H1 (cell line): ENCODE results near the gene CA14. TPM values are rescaled to one million over a fixed set of nuclear protein-coding genes. Genes with fewer than 3 reads are reported as not detected.
A peak's percentile ranks its signal among the peaks of the same experiment; 100 is the strongest.

Experiments used
- CTCF ChIA-PET: fragments of 300-600 bp; sonication (Branson Sonifier 250); formaldehyde crosslinking; loops from one replicate; lab custom pipeline; 2021; ENCODE audit not compliant: partially characterized antibody; lab: Charles Lee
- POLR2A ChIA-PET: fragments of 300-600 bp; sonication (Branson Sonifier 250); formaldehyde crosslinking; loops from one replicate; lab custom pipeline; 2021; ENCODE audit warnings: inconsistent platforms; ENCODE audit not compliant: partially characterized antibody; lab: Charles Lee
- DNase-seq, 2 experiments: peaks; one replicate each; pipeline versions ENCODE4 v3.0.0 to v3.0.0-alpha.2; 2010 to 2022; ENCODE audit warnings: low spot score in 2 of 2, low read depth in 1 of 2, mixed read lengths in 1 of 2
- FAIRE-seq: peaks from 2 replicates; lab custom pipeline; 2011; peaks lifted over from hg19 to GRCh38; lab: Jason Lieb, UNC
- H2AFZ ChIP-seq: 2 replicates; pipeline ENCODE4 v1.8.1; 2012; ENCODE audit warnings: low read length, inconsistent platforms
- H2AK5ac ChIP-seq: 2 replicates; pipeline ENCODE4 v1.6.1; 2013; ENCODE audit warnings: low read depth, low read length
- H2BK120ac ChIP-seq: replicated peaks from 2 replicates; pipeline ENCODE3; 2013; ENCODE audit warnings: low read depth, low read length, inconsistent platforms
- H2BK12ac ChIP-seq: 2 replicates; pipeline ENCODE4 v1.6.1; 2013; ENCODE audit warnings: low read depth, low read length
- H2BK15ac ChIP-seq: 2 replicates; pipeline ENCODE4 v1.6.1; 2013; ENCODE audit warnings: low read length
- H2BK20ac ChIP-seq: 2 replicates; pipeline ENCODE4 v1.6.1; 2013; ENCODE audit warnings: low read length
- H2BK5ac ChIP-seq: 2 replicates; pipeline ENCODE4 v1.6.1; 2013; ENCODE audit warnings: low read depth, low read length
- H3K14ac ChIP-seq: 2 replicates; pipeline ENCODE4 v1.6.1; 2013; ENCODE audit warnings: inconsistent platforms; ENCODE audit not compliant: insufficient read length
- H3K18ac ChIP-seq: 2 replicates; pipeline ENCODE4 v1.6.1; 2013; ENCODE audit warnings: low read length; ENCODE audit errors: extremely low read depth
- H3K23ac ChIP-seq: 2 replicates; pipeline ENCODE4 v1.6.1; 2013; ENCODE audit warnings: inconsistent platforms; ENCODE audit not compliant: insufficient read length
- H3K23me2 ChIP-seq: 2 replicates; pipeline ENCODE4 v1.6.1; 2013; ENCODE audit warnings: low read depth, low read length
- H3K27ac ChIP-seq: 2 replicates; pipeline ENCODE4 v1.6.1; 2011; ENCODE audit warnings: low read depth, low read length, inconsistent platforms
- H3K27me3 ChIP-seq, 4 experiments: replicated peaks in 1 of 4; 1 replicate in 1 of 4; 2 replicates in 3 of 4; pipeline versions ENCODE4 v1.6.1 to v1.8.1; 2011 to 2013; ENCODE audit warnings: low read length in 3 of 4, mild to moderate bottlenecking in 3 of 4, inconsistent platforms in 2 of 4, mixed read lengths in 2 of 4, moderate library complexity in 1 of 4; ENCODE audit not compliant: control insufficient read depth in 3 of 4, insufficient read depth in 3 of 4; ENCODE audit errors: extremely low read depth in 1 of 4
- H3K36me3 ChIP-seq, 4 experiments: 2 replicates each; pipeline versions ENCODE4 v1.6.1 to v1.8.1; 2011 to 2013; ENCODE audit warnings: mild to moderate bottlenecking in 4 of 4, low read length in 3 of 4, moderate library complexity in 2 of 4, control low read depth in 1 of 4, inconsistent platforms in 1 of 4; ENCODE audit not compliant: insufficient read depth in 4 of 4, control insufficient read depth in 2 of 4
- H3K4ac ChIP-seq: replicated peaks from 2 replicates; pipeline ENCODE3; 2013; ENCODE audit warnings: low read length, low read depth, mixed read lengths, inconsistent platforms; ENCODE audit not compliant: insufficient read length
- H3K4me1 ChIP-seq, 4 experiments: replicated peaks in 1 of 4; 1 replicate in 1 of 4; 2 replicates in 3 of 4; pipeline versions ENCODE4 v1.6.1 to v1.8.1; 2011 to 2013; ENCODE audit warnings: low read length in 3 of 4, inconsistent platforms in 2 of 4, mixed read lengths in 1 of 4; ENCODE audit not compliant: insufficient read depth in 4 of 4, control insufficient read depth in 3 of 4
- H3K4me2 ChIP-seq, 2 experiments: 2 replicates each; pipeline versions ENCODE4 v1.6.1 to v1.8.1; 2011 to 2013; ENCODE audit warnings: low read depth in 2 of 2, low read length in 2 of 2, control low read depth in 1 of 2, inconsistent platforms in 1 of 2, mild to moderate bottlenecking in 1 of 2; ENCODE audit not compliant: insufficient read depth in 1 of 2
- H3K4me3 ChIP-seq, 4 experiments: fragments of 200-600, 300-600 bp in 1 of 4; sonication (generic), shearing (Covaris generic), sonication (Bioruptor Twin) in 1 of 4; 2 replicates each; pipeline versions ENCODE4 v1.5.1 to v1.8.1; 2011 to 2016; ENCODE audit warnings: low read length in 4 of 4, low read depth in 3 of 4, control low read depth in 2 of 4, inconsistent platforms in 2 of 4, mild to moderate bottlenecking in 2 of 4, mixed read lengths in 1 of 4, moderate library complexity in 1 of 4; ENCODE audit not compliant: insufficient read depth in 2 of 4; ENCODE audit errors: extremely low read depth in 1 of 4
- H3K56ac ChIP-seq: replicated peaks from 2 replicates; pipeline ENCODE3; 2013; ENCODE audit warnings: low read depth, mild to moderate bottlenecking, mixed read lengths, low read length, inconsistent platforms; ENCODE audit not compliant: insufficient read length
- H3K79me1 ChIP-seq: 2 replicates; pipeline ENCODE4 v1.6.1; 2013; ENCODE audit warnings: low read depth, low read length, control low read depth
- H3K79me2 ChIP-seq, 2 experiments: 2 replicates each; pipeline versions ENCODE4 v1.6.1 to v1.8.1; 2012 to 2013; ENCODE audit warnings: low read length in 2 of 2, mild to moderate bottlenecking in 2 of 2, inconsistent platforms in 1 of 2; ENCODE audit not compliant: insufficient read depth in 2 of 2, control insufficient read depth in 1 of 2
- H3K9ac ChIP-seq, 4 experiments: replicated peaks in 1 of 4; 1 replicate in 1 of 4; 2 replicates in 3 of 4; pipeline versions ENCODE4 v1.6.1 to v1.8.1; 2011 to 2013; ENCODE audit warnings: low read depth in 3 of 4, low read length in 3 of 4, control low read depth in 2 of 4, mild to moderate bottlenecking in 2 of 4, moderate library complexity in 2 of 4, inconsistent platforms in 1 of 4; ENCODE audit errors: extremely low read depth in 1 of 4
- H3K9me3 ChIP-seq, 2 experiments: 2 replicates each; pipeline versions ENCODE4 v1.6.1 to v1.8.1; 2012 to 2013; ENCODE audit warnings: mild to moderate bottlenecking in 2 of 2, moderate library complexity in 2 of 2, control low read depth in 1 of 2, inconsistent platforms in 1 of 2, low read depth in 1 of 2, low read length in 1 of 2, mixed read lengths in 1 of 2; ENCODE audit not compliant: insufficient read depth in 2 of 2
- H4K20me1 ChIP-seq, 2 experiments: replicated peaks in 1 of 2; 2 replicates each; pipeline versions ENCODE3 to v1.8.1; 2011 to 2013; ENCODE audit warnings: inconsistent platforms in 2 of 2, low read length in 2 of 2, mild to moderate bottlenecking in 1 of 2; ENCODE audit not compliant: insufficient read depth in 2 of 2, control insufficient read depth in 1 of 2
- H4K5ac ChIP-seq: 2 replicates; pipeline ENCODE4 v1.6.1; 2013; ENCODE audit warnings: low read length, low read depth, mixed read lengths, inconsistent platforms; ENCODE audit not compliant: insufficient read length
- H4K8ac ChIP-seq: 2 replicates; pipeline ENCODE4 v1.8.0; 2013; ENCODE audit warnings: mild to moderate bottlenecking, moderate library complexity, low read length, inconsistent platforms; ENCODE audit not compliant: insufficient read depth; ENCODE audit errors: extremely low read depth
- H4K91ac ChIP-seq: replicated peaks from 2 replicates; pipeline ENCODE3; 2013; ENCODE audit warnings: low read length, mixed read lengths, inconsistent platforms; ENCODE audit not compliant: insufficient read length
- POLR2AphosphoS5 ChIP-seq: IDR thresholded peaks from 2 replicates; pipeline ENCODE4 v1.6.1; 2011; ENCODE audit warnings: low read depth, low read length
- RNF2 ChIP-seq: fragments of 200-900, 300-1000 bp; sonication (generic); IDR thresholded peaks from 2 replicates; pipeline ENCODE4 v1.7.1; 2016; ENCODE audit warnings: borderline replicate concordance, low read depth, mild to moderate bottlenecking, antibody characterized with exemption, low read length; ENCODE audit not compliant: poor library complexity, severe bottlenecking; ENCODE audit errors: missing control alignments
- WGBS, 2 experiments: shearing (Covaris generic) in 1 of 2; methylation state at CpG; one replicate each; pipeline versions ENCODE4 v1.1.6 to v1.1.7; 2013 to 2015; ENCODE audit warnings: low lambda C conversion rate in 2 of 2, mixed read lengths in 2 of 2, inconsistent platforms in 1 of 2, low coverage in 1 of 2, missing lambda C conversion rate in 1 of 2; ENCODE audit not compliant: insufficient replicate concordance in 2 of 2, insufficient coverage in 1 of 2, insufficient read length in 1 of 2; ENCODE audit errors: extremely low coverage in 1 of 2, missing lambda C conversion rate in 1 of 2; 5-methylcytosine and 5-hydroxymethylcytosine counted together
- polyA plus RNA-seq, 7 experiments: library from polyadenylated mRNA; depleted of rRNA in 3 of 7; stranded (reverse) in 5 of 7; unstranded in 2 of 7; fragments of >200 nt in 5 of 7; fragments of 200-250 nt in 2 of 7; gene quantifications; 1 replicate in 5 of 7; 2 replicates in 1 of 7; 4 replicates in 1 of 7; pipeline versions ENCODE4 v1.2.1 to v1.2.3, GENCODE V29; 2011 to 2013; ENCODE audit warnings: missing spikeins in 2 of 7, mixed read lengths in 2 of 7
- total RNA-seq: library from RNA; stranded (reverse); fragmentation: NEBNext Ultra II Directional; extraction: Animal tissue kit (Norgen Biotek cat#: 25700); gene quantifications from 2 replicates; pipeline ENCODE4 v1.2.1, GENCODE V29; 2021

CA14 gene
- total and polyA plus RNA-seq, 2 of the 8 experiments (the other 6 are each of a cell fraction or from before 2014, with no cell fraction given), result 52.3 to 105 TPM

GRCh38 chr1:150309758-150310508, 52.4 kb downstream of the CA14 start:
- Histone ChIP-seq H2BK20ac (no peak overlapping the region), H3K79me1 (no peaks in the 10 kb centered on the region), H4K20me1 (no peaks in the 10 kb centered on the region), H3K56ac (peak overlapping the region; percentile 53), H3K4ac (no peak overlapping the region), H3K4me1 (no peaks in the 10 kb centered on the region), H3K14ac (no peak overlapping the region), H3K36me3 (peaks cover 8 to 22% (median 15%) of the 10 kb centered on the region in 4 experiments), H3K9ac (no peak overlapping the region), H3K4me3 (no peak overlapping the region), H3K23ac (no peak overlapping the region), H4K5ac (no peak overlapping the region), H3K23me2 (no peaks in the 10 kb centered on the region), H3K27ac (no peak overlapping the region), H2AK5ac (no peak overlapping the region), H2BK15ac (no peak overlapping the region), H3K27me3 (no peaks in the 10 kb centered on the region), H3K79me2 (0 out of 4 replicates have a peak, but pooled peaks cover 0 to 4% of the 10 kb centered on the region in 2 experiments), H3K9me3 (no peaks in the 10 kb centered on the region), H4K91ac (no peak overlapping the region), H2BK5ac (no peak overlapping the region), H2BK120ac (no peak overlapping the region), H4K8ac (no peak overlapping the region), H2BK12ac (no peak overlapping the region), H2AFZ (no peak overlapping the region), H3K18ac (no peak overlapping the region), H3K4me2 (no peak overlapping the region)
- CTCF ChIA-PET, result no interaction called here
- 0 out of 2 replicates have a peak, but pooled peaks have one; percentile 34 for TF ChIP-seq POLR2AphosphoS5
- no peak for TF ChIP-seq RNF2
- POLR2A ChIA-PET, result interaction anchor here (0.6 to 3.3 kb wide), 6 partner anchors 9 to 141 kb away, joined by 3 to 25 read pairs (median 4); partner anchors contain the start of gene CA14
- WGBS, 2 experiments, result 85% methylated on average over 10 of the region's 10 CpGs; no CpG with 5 or more reads in 1 of the 2 experiments
- FAIRE-seq (no peak), DNase-seq (no peak)
